Gastrocnemius medialis (tissue), 4 donors: ENCODE data around the gene SERINC2. TPM values are rescaled to one million over a fixed set of nuclear protein-coding genes. Genes with fewer than 3 reads are reported as not detected.

ENCODE experiments used
- ATAC-seq, 2 donors: fragments of 150-250 bp; one replicate each; pipeline ENCODE4 v1.9.1; 2016
- DNase-seq, 2 donors: peaks; one replicate each; pipeline ENCODE4 v3.0.0-alpha.2; 2019
- H3K27ac ChIP-seq, 4 donors: fragments of 200-600 bp; sonication (generic); 1 replicate in 1 of 4; 2 replicates in 3 of 4; pipeline ENCODE4 v1.5.1; 2016 to 2018; ENCODE audit warnings: mild to moderate bottlenecking in 2 of 4, moderate library complexity in 1 of 4
- H3K27me3 ChIP-seq, 3 donors: fragments of 200-600 bp; sonication (generic) in 2 of 3; 1 replicate in 1 of 3; 2 replicates in 2 of 3; pipeline versions ENCODE4 v1.5.1 to v1.6.0; 2016 to 2019; ENCODE audit warnings: mild to moderate bottlenecking in 1 of 3, moderate library complexity in 1 of 3
- H3K36me3 ChIP-seq, 2 donors: fragments of 200-600 bp; sonication (generic) in 1 of 2; one replicate each; pipeline ENCODE4 v1.5.1; 2017 to 2018
- H3K4me1 ChIP-seq, 2 donors: fragments of 200-600 bp; sonication (generic) in 1 of 2; one replicate each; pipeline ENCODE4 v1.5.1; 2016 to 2017; ENCODE audit warnings: mild to moderate bottlenecking in 2 of 2
- H3K4me3 ChIP-seq, 4 donors: fragments of 200-600 bp; sonication (generic) in 3 of 4; 1 replicate in 1 of 4; 2 replicates in 3 of 4; pipeline ENCODE4 v1.5.1; 2016 to 2019; ENCODE audit warnings: mild to moderate bottlenecking in 2 of 4
- H3K9me3 ChIP-seq, 3 donors: fragments of 200-600 bp; sonication (generic) in 2 of 3; 1 replicate in 1 of 3; 2 replicates in 2 of 3; pipeline ENCODE4 v1.5.1; 2016 to 2019
- CTCF ChIP-seq, 5 experiments: fragments of 450-650 bp in 3 of 5; fragments of 200-600 bp in 2 of 5; sonication (generic) in 2 of 5; IDR thresholded peaks in 4 of 5; conservative IDR thresholded peaks in 1 of 5; 1 replicate in 4 of 5; 2 replicates in 1 of 5; pipeline ENCODE4 v1.5.1; 2016 to 2019; ENCODE audit warnings: antibody characterized with exemption in 5 of 5, mild to moderate bottlenecking in 3 of 5, moderate library complexity in 3 of 5
- POLR2A ChIP-seq, 2 donors: fragments of 450-650 bp; IDR thresholded peaks; one replicate each; pipeline ENCODE4 v1.6.1; 2017; ENCODE audit warnings: antibody characterized with exemption in 2 of 2, mild to moderate bottlenecking in 2 of 2, moderate library complexity in 2 of 2
- in situ Hi-C, 4 donors: fragments of 200-750 bp; cut with MboI; loops; one replicate each; pipeline versions ENCODE4 v1.15.0 to v1.8.0; 2017; ENCODE audit warnings: low sequenced_read_pairs in 4 of 4
- intact Hi-C: fragments of 100-400 bp; cut with DNase I; formaldehyde crosslinking; loops from one replicate; pipeline ENCODE4 v1.15.1; 2023; ENCODE audit warnings: low total_unique reads
- total RNA-seq, 4 donors: library from RNA; depleted of rRNA; stranded (reverse); fragments of >200 nt; gene quantifications; one replicate each; pipeline versions ENCODE4 v1.1.0 to v1.2.3, GENCODE V29; 2016

The SERINC2 gene
- total RNA-seq, 4 donors from 2014 or later, result 21.2 to 53.4 (median 35.9) TPM

GRCh38 chr1:31432592-31433395 is 19.8 kb downstream of the SERINC2 start:
- in situ Hi-C loops, result no loop called here
- DNase-seq, result no peak
- no peaks in the 10 kb centered on the region for H3K9me3 ChIP-seq

DNA sequence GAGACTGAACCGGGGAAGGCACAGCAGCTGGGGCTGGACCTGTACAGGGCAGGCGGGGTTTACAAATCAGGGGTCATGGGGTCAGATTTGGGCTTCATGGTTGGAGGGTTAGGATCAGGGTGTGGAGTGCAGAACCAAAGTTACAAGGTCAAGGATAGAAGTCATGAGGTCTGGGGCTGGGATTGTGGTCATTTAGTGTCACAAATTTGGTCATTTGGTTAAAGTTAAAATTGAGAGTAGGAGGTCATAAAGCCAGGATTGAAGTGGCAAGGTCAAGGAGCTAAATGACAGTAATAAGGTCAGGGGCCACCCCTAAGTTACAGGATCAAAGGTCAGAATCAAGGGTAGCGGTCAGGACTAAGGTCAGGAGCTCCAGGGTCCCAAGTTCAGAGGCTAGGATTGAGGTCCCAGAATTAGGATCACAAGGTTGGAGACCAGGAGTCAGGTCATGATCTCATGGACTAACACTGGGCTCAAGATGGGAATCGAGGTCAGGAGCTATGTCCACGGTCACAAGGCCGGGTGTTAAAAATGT is 20.4 kb downstream of the SERINC2 start:
- Histone ChIP-seq H3K9me3 (no peaks in the 10 kb centered on the region), H3K36me3 (no peaks in the 10 kb centered on the region), H3K4me1 (no peaks in the 10 kb centered on the region), H3K27me3 (no peaks in the 10 kb centered on the region), H3K4me3 (no peak overlapping the region), H3K27ac (no peak overlapping the region)
- ATAC-seq, result peak in 1 of 2 donors; percentile 20
- DNase-seq, result no peak
- TF ChIP-seq CTCF (IDR thresholded peaks at IDR 0.05 in 4 of 5, conservative IDR thresholded peaks at IDR 0.05 in 1 of 5), result no peak
- no peak for TF ChIP-seq POLR2A (IDR thresholded peaks at IDR 0.05)
- in situ Hi-C loops (no loop called here), intact Hi-C loops (no loop called here)

More at GRCh38 chr1:31432592-31433395, 19.8 kb downstream of the SERINC2 start:
- intact Hi-C loops, result no loop called here
- H3K4me1 ChIP-seq, result no peaks in the 10 kb centered on the region
- no peaks in the 10 kb centered on the region for H3K36me3 ChIP-seq
- no peak overlapping the region for H3K4me3 ChIP-seq
- TF ChIP-seq POLR2A (IDR thresholded peaks at IDR 0.05), result no peak
- no peak for TF ChIP-seq CTCF (IDR thresholded peaks at IDR 0.05 in 4 of 5, conservative IDR thresholded peaks at IDR 0.05 in 1 of 5)
- no peak for ATAC-seq
- no peaks in the 10 kb centered on the region for H3K27me3 ChIP-seq
- H3K27ac ChIP-seq, result no peak overlapping the region

- H3K9me3 ChIP-seq, result no peaks in the 10 kb centered on the region
- ATAC-seq (no peak), DNase-seq (no peak)
- no peak for TF ChIP-seq POLR2A (IDR thresholded peaks at IDR 0.05)
- TF ChIP-seq CTCF (IDR thresholded peaks at IDR 0.05 in 4 of 5, conservative IDR thresholded peaks at IDR 0.05 in 1 of 5), result no peak
- no peaks in the 10 kb centered on the region for H3K4me1 ChIP-seq
- H3K4me3 ChIP-seq, result no peak overlapping the region
- in situ Hi-C loops, result no loop called here
- intact Hi-C loops, result no loop called here
- H3K27me3 ChIP-seq, result no peaks in the 10 kb centered on the region
- no peak overlapping the region for H3K27ac ChIP-seq
- H3K36me3 ChIP-seq, result no peaks in the 10 kb centered on the region
Measured at GRCh38 chr1:31434101-31434871, 21.3 kb downstream of the SERINC2 start.

DNA sequence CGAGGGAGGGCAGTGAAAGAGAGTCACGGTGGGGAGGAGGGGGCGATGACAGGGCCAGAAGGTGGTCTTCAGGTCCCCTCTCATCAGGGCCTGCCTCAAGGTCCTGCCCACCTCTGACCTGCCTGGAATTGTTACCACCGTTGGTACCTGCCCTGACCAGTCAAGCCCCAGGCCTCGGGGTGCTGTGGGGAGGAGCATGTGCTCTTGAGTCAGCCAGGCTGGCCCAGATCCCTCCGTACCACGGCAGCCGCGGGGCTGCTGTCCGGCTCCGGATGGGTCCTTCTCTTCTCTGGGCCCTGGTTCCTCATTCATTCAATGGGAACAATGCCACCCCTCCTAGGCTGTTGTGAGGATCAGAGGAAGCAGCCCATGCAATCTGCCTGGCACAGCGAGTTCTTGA is 22.0 kb downstream of the SERINC2 start:
- no peaks in the 10 kb centered on the region for H3K27me3 ChIP-seq
- TF ChIP-seq CTCF (IDR thresholded peaks at IDR 0.05 in 4 of 5, conservative IDR thresholded peaks at IDR 0.05 in 1 of 5) (no peak), POLR2A (IDR thresholded peaks at IDR 0.05) (no peak)
- H3K9me3 ChIP-seq, result no peaks in the 10 kb centered on the region
- H3K36me3 ChIP-seq, result no peaks in the 10 kb centered on the region
- H3K4me3 ChIP-seq, result no peak overlapping the region
- no peaks in the 10 kb centered on the region for H3K4me1 ChIP-seq
- intact Hi-C loops (no loop called here), in situ Hi-C loops (no loop called here)
- DNase-seq (peak in 1 of 2 donors; percentile 40), ATAC-seq (peak; percentile 26 to 35)
- H3K27ac ChIP-seq, result no peak overlapping the region
